Measurements from ENCODE around the gene SLC22A23.
"Not testable (repeated sequence)": the region's sequence is repeated elsewhere in the genome, so short reads cannot be mapped to it uniquely, and the experiment has no call there.

- TF ChIP-seq, protein P1, sequence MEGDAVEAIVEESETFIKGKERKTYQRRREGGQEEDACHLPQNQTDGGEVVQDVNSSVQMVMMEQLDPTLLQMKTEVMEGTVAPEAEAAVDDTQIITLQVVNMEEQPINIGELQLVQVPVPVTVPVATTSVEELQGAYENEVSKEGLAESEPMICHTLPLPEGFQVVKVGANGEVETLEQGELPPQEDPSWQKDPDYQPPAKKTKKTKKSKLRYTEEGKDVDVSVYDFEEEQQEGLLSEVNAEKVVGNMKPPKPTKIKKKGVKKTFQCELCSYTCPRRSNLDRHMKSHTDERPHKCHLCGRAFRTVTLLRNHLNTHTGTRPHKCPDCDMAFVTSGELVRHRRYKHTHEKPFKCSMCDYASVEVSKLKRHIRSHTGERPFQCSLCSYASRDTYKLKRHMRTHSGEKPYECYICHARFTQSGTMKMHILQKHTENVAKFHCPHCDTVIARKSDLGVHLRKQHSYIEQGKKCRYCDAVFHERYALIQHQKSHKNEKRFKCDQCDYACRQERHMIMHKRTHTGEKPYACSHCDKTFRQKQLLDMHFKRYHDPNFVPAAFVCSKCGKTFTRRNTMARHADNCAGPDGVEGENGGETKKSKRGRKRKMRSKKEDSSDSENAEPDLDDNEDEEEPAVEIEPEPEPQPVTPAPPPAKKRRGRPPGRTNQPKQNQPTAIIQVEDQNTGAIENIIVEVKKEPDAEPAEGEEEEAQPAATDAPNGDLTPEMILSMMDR (conservative IDR thresholded peaks at IDR 0.05; ENCODE audit: low read length) = not testable (repeated sequence)
- TF ChIP-seq EZH2phosphoT487 (IDR thresholded peaks at IDR 0.05; ENCODE audit: borderline replicate concordance, low read depth, low read length) = not testable (repeated sequence)
Observed at GRCh38 chr6:3385181-3385580, 71.7 kb downstream of the SLC22A23 start.
